A673 (cell line): ENCODE data around the gene MSI2.

Experiments
- CTCF ChIP-seq: fragments of 300-800, 200-600 bp; sonication (generic); conservative IDR thresholded peaks from 2 replicates; pipeline ENCODE4 v1.5.1; 2017; ENCODE audit warnings: low read depth, mild to moderate bottlenecking, antibody characterized with exemption, low read length, moderate library complexity, mixed read lengths
- EZH2 ChIP-seq: fragments of 200-600 bp; sonication (generic); IDR thresholded peaks from 2 replicates; pipeline ENCODE4 v1.6.1; 2017; ENCODE audit warnings: borderline replicate concordance, low read depth, mild to moderate bottlenecking, mixed read lengths, antibody characterized with exemption, low read length; ENCODE audit not compliant: poor library complexity, severe bottlenecking

GRCh38 chr17:57554826-57555635 lies 298.7 kb downstream of the MSI2 start:
- TF ChIP-seq CTCF (no peak), EZH2 (no peak)
